Keratinocyte (primary cell): Measurements from ENCODE around the gene TDRD10. TPM values are rescaled to one million over a fixed set of nuclear protein-coding genes. Genes with fewer than 3 reads are reported as not detected.

Experiments used
- DNase-seq: peaks from one replicate; pipeline ENCODE4 v3.0.0-alpha.2; 2011; ENCODE audit warnings: low read depth, missing footprints, low spot score
- FAIRE-seq: peaks from 2 replicates; lab custom pipeline; 2011; peaks lifted over from hg19 to GRCh38; lab: Jason Lieb, UNC
- H2AFZ ChIP-seq: 2 replicates; pipeline ENCODE4 v1.6.0; 2012; ENCODE audit warnings: low read length, control low read depth, inconsistent platforms; ENCODE audit not compliant: control insufficient read depth
- H3K27ac ChIP-seq: 2 replicates; pipeline ENCODE4 v1.5.1; 2011; ENCODE audit warnings: low read length; ENCODE audit not compliant: control insufficient read depth, insufficient read depth
- H3K27me3 ChIP-seq: 3 replicates; pipeline ENCODE4 v1.6.0; 2011; ENCODE audit warnings: low read length; ENCODE audit not compliant: control insufficient read depth, insufficient read depth; ENCODE audit errors: extremely low read depth
- H3K36me3 ChIP-seq, 2 experiments: 2 replicates in 1 of 2; 3 replicates in 1 of 2; pipeline ENCODE4 v1.5.1; 2011; ENCODE audit warnings: low read length in 2 of 2, mild to moderate bottlenecking in 1 of 2; ENCODE audit not compliant: control insufficient read depth in 2 of 2, insufficient read depth in 2 of 2; ENCODE audit errors: extremely low read depth in 1 of 2
- H3K4me1 ChIP-seq: 3 replicates; pipeline ENCODE4 v1.5.1; 2011; ENCODE audit warnings: low read length; ENCODE audit not compliant: control insufficient read depth, insufficient read depth; ENCODE audit errors: extremely low read depth
- H3K4me2 ChIP-seq: 3 replicates; pipeline ENCODE4 v1.6.0; 2011; ENCODE audit warnings: low read depth, low read length; ENCODE audit not compliant: control insufficient read depth, insufficient read depth; ENCODE audit errors: extremely low read depth
- H3K4me3 ChIP-seq, 3 experiments: fragments of 200-600 bp in 1 of 3; sonication (generic) in 1 of 3; 2 replicates in 2 of 3; 3 replicates in 1 of 3; pipeline ENCODE4 v1.5.1; 2011 to 2016; ENCODE audit warnings: low read length in 3 of 3, mild to moderate bottlenecking in 3 of 3, control low read depth in 2 of 3, inconsistent platforms in 1 of 3, low read depth in 1 of 3, mixed read lengths in 1 of 3, mixed run types in 1 of 3, moderate library complexity in 1 of 3; ENCODE audit not compliant: control insufficient read depth in 2 of 3, insufficient read depth in 2 of 3; ENCODE audit errors: extremely low read depth in 1 of 3
- H3K79me2 ChIP-seq: 2 replicates; pipeline ENCODE4 v1.6.0; 2012; ENCODE audit warnings: low read length; ENCODE audit not compliant: control insufficient read depth, insufficient read depth
- H3K9ac ChIP-seq: 3 replicates; pipeline ENCODE4 v1.6.0; 2011; ENCODE audit warnings: low read length; ENCODE audit not compliant: control insufficient read depth, insufficient read depth; ENCODE audit errors: extremely low read depth
- H3K9me1 ChIP-seq: 3 replicates; pipeline ENCODE4 v1.6.0; 2011; ENCODE audit warnings: low read length; ENCODE audit not compliant: control insufficient read depth, insufficient read depth; ENCODE audit errors: extremely low read depth
- H3K9me3 ChIP-seq: 2 replicates; pipeline ENCODE4 v1.5.1; 2012; ENCODE audit warnings: low read depth, low read length; ENCODE audit not compliant: control insufficient read depth
- H4K20me1 ChIP-seq: 3 replicates; pipeline ENCODE4 v1.6.0; 2011; ENCODE audit warnings: low read length; ENCODE audit not compliant: control insufficient read depth, insufficient read depth; ENCODE audit errors: extremely low read depth
- CTCF ChIP-seq, 3 experiments: IDR thresholded peaks in 1 of 3; conservative IDR thresholded peaks in 1 of 3; optimal IDR thresholded peaks in 1 of 3; 2 replicates in 2 of 3; 3 replicates in 1 of 3; pipeline versions ENCODE3 to v1.5.1; 2011; ENCODE audit warnings: low read length in 3 of 3, mild to moderate bottlenecking in 3 of 3, moderate library complexity in 2 of 3, control low read depth in 1 of 3, inconsistent platforms in 1 of 3; ENCODE audit not compliant: insufficient read depth in 2 of 3; ENCODE audit errors: extremely low read depth in 1 of 3
- EZH2 ChIP-seq: IDR thresholded peaks from one replicate; pipeline ENCODE4 v1.6.1; 2012; ENCODE audit warnings: inconsistent platforms, mild to moderate bottlenecking, low read length, moderate library complexity
- dilution Hi-C: fragments of 300-500 bp; cut with MboI; formaldehyde crosslinking; loops from one replicate; pipeline ENCODE4 v1.7.0; 2020; ENCODE audit warnings: low sequenced_read_pairs; ENCODE audit not compliant: extremely low pct_ligation_motif_present
- polyA plus RNA-seq, 5 experiments: library from polyadenylated mRNA; depleted of rRNA in 3 of 5; stranded (reverse) in 3 of 5; stranded (forward) in 1 of 5; unstranded in 1 of 5; fragments of >200 nt; gene quantifications; 1 replicate in 1 of 5; 2 replicates in 3 of 5; 3 replicates in 1 of 5; pipeline versions ENCODE4 v1.2.1 to v1.2.3, GENCODE V29; 2011 to 2012; ENCODE audit warnings: missing spikeins in 2 of 5, low read depth in 1 of 5, low replicate concordance in 1 of 5

The TDRD10 gene
- polyA plus RNA-seq, 1 donor (not counting 4 experiments of a cell fraction or from before 2014, with no cell fraction given), result not detected

- dilution Hi-C loops, result no loop called here
- FAIRE-seq (no peak), DNase-seq (no peak)
- H3K79me2 ChIP-seq, result no peaks in the 10 kb centered on the region
- no peak overlapping the region for H3K27ac ChIP-seq
- H3K9ac ChIP-seq, result no peak overlapping the region
- no peak overlapping the region for H3K4me3 ChIP-seq
- H3K9me1 ChIP-seq, result no peaks in the 10 kb centered on the region
- no peaks in the 10 kb centered on the region for H3K36me3 ChIP-seq
- no peaks in the 10 kb centered on the region for H3K4me1 ChIP-seq
- H3K4me2 ChIP-seq, result no peak overlapping the region
- no peak overlapping the region for H2AFZ ChIP-seq
- H4K20me1 ChIP-seq, result no peaks in the 10 kb centered on the region
- H3K27me3 ChIP-seq, result peaks cover 24% of the 10 kb centered on the region
- H3K9me3 ChIP-seq, result no peaks in the 10 kb centered on the region
- TF ChIP-seq CTCF (optimal IDR thresholded peaks at IDR 0.05 in 1 of 3, IDR thresholded peaks at IDR 0.05 in 1 of 3, conservative IDR thresholded peaks at IDR 0.05 in 1 of 3; ENCODE audit: extremely low read depth in 1 of 3, insufficient read depth in 2 of 3, low read length in 3 of 3) (no peak), EZH2 (no peak)
Measured at GRCh38 chr1:154539486-154540483, 37.8 kb downstream of the TDRD10 start.

GRCh38 chr1:154541231-154541630, 39.2 kb downstream of the TDRD10 start:
- Histone ChIP-seq H3K27me3 (peaks cover 27% of the 10 kb centered on the region), H3K9me1 (no peaks in the 10 kb centered on the region), H3K9me3 (no peaks in the 10 kb centered on the region), H3K27ac (no peak overlapping the region), H3K79me2 (no peaks in the 10 kb centered on the region), H3K4me3 (no peak overlapping the region), H3K36me3 (no peaks in the 10 kb centered on the region), H3K4me1 (no peaks in the 10 kb centered on the region), H2AFZ (no peak overlapping the region), H3K4me2 (no peak overlapping the region), H4K20me1 (no peaks in the 10 kb centered on the region), H3K9ac (no peak overlapping the region)
- dilution Hi-C loops, result no loop called here
- TF ChIP-seq CTCF (optimal IDR thresholded peaks at IDR 0.05 in 1 of 3, IDR thresholded peaks at IDR 0.05 in 1 of 3, conservative IDR thresholded peaks at IDR 0.05 in 1 of 3; ENCODE audit: extremely low read depth in 1 of 3, insufficient read depth in 2 of 3, low read length in 3 of 3) (no peak), EZH2 (no peak)
- no peak for FAIRE-seq
- no peak for DNase-seq
